ENCODE results near the gene GCLM. TPM values are rescaled to one million over a fixed set of nuclear protein-coding genes. Genes with fewer than 3 reads are reported as not detected.
A peak's percentile ranks its signal among the peaks of the same experiment; 100 is the strongest.

GCLM gene
- total and polyA plus RNA-seq, 9 of the 15 experiments (the other 6 are each of a cell fraction or from before 2014, with no cell fraction given) = 9.3 to 71.6 (median 24.5) TPM

DNA sequence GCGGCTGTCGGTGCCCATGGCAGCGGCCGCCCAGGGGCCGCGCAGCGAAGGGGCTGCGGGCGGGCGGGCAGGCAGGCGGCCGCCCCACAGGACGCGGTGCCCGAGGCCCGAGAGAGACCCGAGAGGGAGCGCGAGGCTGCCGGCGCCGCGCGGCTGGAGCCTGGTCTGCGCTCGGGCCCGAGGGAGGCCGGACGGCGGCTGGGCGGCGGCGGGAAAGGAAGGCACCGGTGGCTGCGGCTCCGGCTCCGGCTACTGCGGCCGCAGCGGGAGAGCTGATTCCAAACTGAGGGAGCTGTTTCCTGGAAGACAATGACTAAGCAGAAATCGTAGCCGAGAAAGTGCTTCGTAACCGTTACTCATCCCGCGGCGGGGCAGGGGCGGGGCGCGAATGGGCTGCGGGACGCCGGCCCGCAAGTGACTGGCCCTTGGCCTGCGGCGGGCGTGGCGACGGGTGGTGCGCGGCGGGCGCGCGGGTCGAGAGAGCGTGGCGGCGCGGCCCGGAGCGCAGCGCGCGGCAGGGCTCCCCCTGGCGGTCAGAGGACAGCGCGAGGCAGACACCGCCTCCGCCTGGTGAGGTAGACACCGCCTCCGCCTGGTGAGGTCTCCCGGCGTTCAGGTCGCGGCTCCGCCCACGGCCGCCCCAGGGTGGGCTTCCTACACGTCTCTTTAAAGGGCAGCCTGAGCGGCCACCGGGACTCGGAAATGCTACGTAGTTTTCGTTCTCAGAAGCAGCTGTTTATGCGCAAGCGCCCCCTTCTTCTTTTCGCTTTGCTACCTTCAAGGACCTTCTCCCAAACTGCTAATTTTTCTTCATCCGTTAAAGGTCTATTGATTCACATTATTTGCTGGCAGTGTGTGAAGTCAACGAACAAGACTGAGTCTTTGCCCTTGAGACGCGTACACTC is at the start of gene GCLM (continued):
- TF ChIP-seq, protein P1, sequence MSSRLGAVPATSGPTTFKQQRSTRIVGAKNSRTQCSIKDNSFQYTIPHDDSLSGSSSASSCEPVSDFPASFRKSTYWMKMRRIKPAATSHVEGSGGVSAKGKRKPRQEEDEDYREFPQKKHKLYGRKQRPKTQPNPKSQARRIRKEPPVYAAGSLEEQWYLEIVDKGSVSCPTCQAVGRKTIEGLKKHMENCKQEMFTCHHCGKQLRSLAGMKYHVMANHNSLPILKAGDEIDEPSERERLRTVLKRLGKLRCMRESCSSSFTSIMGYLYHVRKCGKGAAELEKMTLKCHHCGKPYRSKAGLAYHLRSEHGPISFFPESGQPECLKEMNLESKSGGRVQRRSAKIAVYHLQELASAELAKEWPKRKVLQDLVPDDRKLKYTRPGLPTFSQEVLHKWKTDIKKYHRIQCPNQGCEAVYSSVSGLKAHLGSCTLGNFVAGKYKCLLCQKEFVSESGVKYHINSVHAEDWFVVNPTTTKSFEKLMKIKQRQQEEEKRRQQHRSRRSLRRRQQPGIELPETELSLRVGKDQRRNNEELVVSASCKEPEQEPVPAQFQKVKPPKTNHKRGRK (tag; IDR thresholded peaks at IDR 0.05) = no peak
- no peak for TF ChIP-seq ILK (tag; IDR thresholded peaks at IDR 0.05; ENCODE audit: borderline replicate concordance, low read depth)
- TF ChIP-seq HLTF (IDR thresholded peaks at IDR 0.05) = no peak
- TF ChIP-seq HEY1 (CRISPR knock-in tag; IDR thresholded peaks at IDR 0.05; ENCODE audit: borderline replicate concordance) = no peak
- TF ChIP-seq TOE1 (IDR thresholded peaks at IDR 0.05; ENCODE audit: borderline replicate concordance) = peak; percentile 51; the same call in 1 of the 2 replicates
- TF ChIP-seq TOE1 (CRISPR knock-in tag; IDR thresholded peaks at IDR 0.05; ENCODE audit: borderline replicate concordance, low read depth) = 0 out of 2 replicates have a peak, but pooled peaks have one; percentile 23
- TF ChIP-seq, protein P2, sequence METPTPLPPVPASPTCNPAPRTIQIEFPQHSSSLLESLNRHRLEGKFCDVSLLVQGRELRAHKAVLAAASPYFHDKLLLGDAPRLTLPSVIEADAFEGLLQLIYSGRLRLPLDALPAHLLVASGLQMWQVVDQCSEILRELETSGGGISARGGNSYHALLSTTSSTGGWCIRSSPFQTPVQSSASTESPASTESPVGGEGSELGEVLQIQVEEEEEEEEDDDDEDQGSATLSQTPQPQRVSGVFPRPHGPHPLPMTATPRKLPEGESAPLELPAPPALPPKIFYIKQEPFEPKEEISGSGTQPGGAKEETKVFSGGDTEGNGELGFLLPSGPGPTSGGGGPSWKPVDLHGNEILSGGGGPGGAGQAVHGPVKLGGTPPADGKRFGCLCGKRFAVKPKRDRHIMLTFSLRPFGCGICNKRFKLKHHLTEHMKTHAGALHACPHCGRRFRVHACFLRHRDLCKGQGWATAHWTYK (CRISPR knock-in tag; IDR thresholded peaks at IDR 0.05) = no peak
- peak; percentile 53; the same call in 1 of the 2 replicates for TF ChIP-seq PHF21A (IDR thresholded peaks at IDR 0.05; ENCODE audit: borderline replicate concordance, low read depth)
- no peak for TF ChIP-seq CBFB (CRISPR knock-in tag; IDR thresholded peaks at IDR 0.05)
- TF ChIP-seq, protein P3, sequence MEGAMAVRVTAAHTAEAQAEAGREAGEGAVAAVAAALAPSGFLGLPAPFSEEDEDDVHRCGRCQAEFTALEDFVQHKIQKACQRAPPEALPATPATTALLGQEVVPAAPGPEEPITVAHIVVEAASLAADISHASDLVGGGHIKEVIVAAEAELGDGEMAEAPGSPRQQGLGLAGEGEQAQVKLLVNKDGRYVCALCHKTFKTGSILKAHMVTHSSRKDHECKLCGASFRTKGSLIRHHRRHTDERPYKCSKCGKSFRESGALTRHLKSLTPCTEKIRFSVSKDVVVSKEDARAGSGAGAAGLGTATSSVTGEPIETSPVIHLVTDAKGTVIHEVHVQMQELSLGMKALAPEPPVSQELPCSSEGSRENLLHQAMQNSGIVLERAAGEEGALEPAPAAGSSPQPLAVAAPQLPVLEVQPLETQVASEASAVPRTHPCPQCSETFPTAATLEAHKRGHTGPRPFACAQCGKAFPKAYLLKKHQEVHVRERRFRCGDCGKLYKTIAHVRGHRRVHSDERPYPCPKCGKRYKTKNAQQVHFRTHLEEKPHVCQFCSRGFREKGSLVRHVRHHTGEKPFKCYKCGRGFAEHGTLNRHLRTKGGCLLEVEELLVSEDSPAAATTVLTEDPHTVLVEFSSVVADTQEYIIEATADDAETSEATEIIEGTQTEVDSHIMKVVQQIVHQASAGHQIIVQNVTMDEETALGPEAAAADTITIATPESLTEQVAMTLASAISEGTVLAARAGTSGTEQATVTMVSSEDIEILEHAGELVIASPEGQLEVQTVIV (CRISPR knock-in tag; IDR thresholded peaks at IDR 0.05; ENCODE audit: borderline replicate concordance) = no peak
- no peak for TF ChIP-seq BRD9 (IDR thresholded peaks at IDR 0.05; ENCODE audit: low read depth, partially characterized antibody)
- peak; percentile 57; the same call in 1 of the 2 replicates for TF ChIP-seq RNF2 (IDR thresholded peaks at IDR 0.05)
- peak; percentile 85 for TF ChIP-seq EP300 (IDR thresholded peaks at IDR 0.05; ENCODE audit: low read length)
- TF ChIP-seq, protein P4, sequence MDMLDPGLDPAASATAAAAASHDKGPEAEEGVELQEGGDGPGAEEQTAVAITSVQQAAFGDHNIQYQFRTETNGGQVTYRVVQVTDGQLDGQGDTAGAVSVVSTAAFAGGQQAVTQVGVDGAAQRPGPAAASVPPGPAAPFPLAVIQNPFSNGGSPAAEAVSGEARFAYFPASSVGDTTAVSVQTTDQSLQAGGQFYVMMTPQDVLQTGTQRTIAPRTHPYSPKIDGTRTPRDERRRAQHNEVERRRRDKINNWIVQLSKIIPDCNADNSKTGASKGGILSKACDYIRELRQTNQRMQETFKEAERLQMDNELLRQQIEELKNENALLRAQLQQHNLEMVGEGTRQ (CRISPR knock-in tag; IDR thresholded peaks at IDR 0.05) = no peak
- no peak for TF ChIP-seq SNRNP70 (optimal IDR thresholded peaks at IDR 0.05; ENCODE audit: low read depth, low read length)
- TF ChIP-seq, protein P5, sequence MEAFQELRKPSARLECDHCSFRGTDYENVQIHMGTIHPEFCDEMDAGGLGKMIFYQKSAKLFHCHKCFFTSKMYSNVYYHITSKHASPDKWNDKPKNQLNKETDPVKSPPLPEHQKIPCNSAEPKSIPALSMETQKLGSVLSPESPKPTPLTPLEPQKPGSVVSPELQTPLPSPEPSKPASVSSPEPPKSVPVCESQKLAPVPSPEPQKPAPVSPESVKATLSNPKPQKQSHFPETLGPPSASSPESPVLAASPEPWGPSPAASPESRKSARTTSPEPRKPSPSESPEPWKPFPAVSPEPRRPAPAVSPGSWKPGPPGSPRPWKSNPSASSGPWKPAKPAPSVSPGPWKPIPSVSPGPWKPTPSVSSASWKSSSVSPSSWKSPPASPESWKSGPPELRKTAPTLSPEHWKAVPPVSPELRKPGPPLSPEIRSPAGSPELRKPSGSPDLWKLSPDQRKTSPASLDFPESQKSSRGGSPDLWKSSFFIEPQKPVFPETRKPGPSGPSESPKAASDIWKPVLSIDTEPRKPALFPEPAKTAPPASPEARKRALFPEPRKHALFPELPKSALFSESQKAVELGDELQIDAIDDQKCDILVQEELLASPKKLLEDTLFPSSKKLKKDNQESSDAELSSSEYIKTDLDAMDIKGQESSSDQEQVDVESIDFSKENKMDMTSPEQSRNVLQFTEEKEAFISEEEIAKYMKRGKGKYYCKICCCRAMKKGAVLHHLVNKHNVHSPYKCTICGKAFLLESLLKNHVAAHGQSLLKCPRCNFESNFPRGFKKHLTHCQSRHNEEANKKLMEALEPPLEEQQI (IDR thresholded peaks at IDR 0.05) = no peak
- no peak for TF ChIP-seq KDM1A (IDR thresholded peaks at IDR 0.05)
- no peak for TF ChIP-seq LEF1 (IDR thresholded peaks at IDR 0.05)
- TF ChIP-seq MCM2 (IDR thresholded peaks at IDR 0.05; ENCODE audit: low read depth) = no peak
- no peak for TF ChIP-seq ZNF274 (IDR thresholded peaks at IDR 0.05; ENCODE audit: borderline replicate concordance, low read depth, low read length)

All from K562 (cell line).